GM18867 (cell line): ENCODE measurements around the gene DYNLT2B.
"Not testable (repeated sequence)": the region's sequence is repeated elsewhere in the genome, so short reads cannot be mapped to it uniquely, and the experiment has no call there.

Source experiments
- ATAC-seq: cut with Tn5 transposase; IDR thresholded peaks from one replicate; pipeline ENCODE4 v1.9.1; 2021; ENCODE audit warnings: mild to moderate bottlenecking, moderate library complexity; ENCODE audit not compliant: unreplicated experiment

The DYNLT2B gene

GRCh38 chr3:196327405-196327804 lies 9.4 kb upstream of the DYNLT2B start:
- ATAC-seq: no peak

GRCh38 chr3:196326936-196327335 lies 8.9 kb upstream of the DYNLT2B start:
- no peak for ATAC-seq

- ATAC-seq: no peak
Observed at GRCh38 chr3:196323691-196324090, 5.7 kb upstream of the DYNLT2B start.

GRCh38 chr3:196323016-196323415 lies 5.0 kb upstream of the DYNLT2B start:
- ATAC-seq: no peak

- ATAC-seq: no peak
Observed at GRCh38 chr3:196321162-196321561, 3.1 kb upstream of the DYNLT2B start.

GRCh38 chr3:196320137-196320536 lies 2.1 kb upstream of the DYNLT2B start:
- no peak for ATAC-seq

- ATAC-seq: not testable (repeated sequence)
Observed at GRCh38 chr3:196316799-196317686, 997 bp downstream of the DYNLT2B start.

- ATAC-seq: no peak
Observed at GRCh38 chr3:196315821-196316220, 2.2 kb downstream of the DYNLT2B start.

- ATAC-seq: no peak
Observed at GRCh38 chr3:196314597-196314996, 3.4 kb downstream of the DYNLT2B start.

GRCh38 chr3:196314086-196314485 lies 4.0 kb downstream of the DYNLT2B start:
- not testable (repeated sequence) for ATAC-seq

- ATAC-seq: not testable (repeated sequence)
Observed at GRCh38 chr3:196302960-196303359, 15.1 kb downstream of the DYNLT2B start.

GRCh38 chr3:196302551-196302950 lies 15.5 kb downstream of the DYNLT2B start:
- ATAC-seq: not testable (repeated sequence)

- no peak for ATAC-seq
Observed at GRCh38 chr3:196298521-196298920, 19.5 kb downstream of the DYNLT2B start.

- ATAC-seq: peak; percentile 48
Observed at GRCh38 chr3:196292286-196292923, 25.6 kb downstream of the DYNLT2B start.

- no peak for ATAC-seq
Observed at GRCh38 chr3:196288141-196288460, 29.9 kb downstream of the DYNLT2B start.

GRCh38 chr3:196287440-196288140 lies 30.4 kb downstream of the DYNLT2B start, which contains the start of gene PCYT1A:
TSS of gene PCYT1A (minus strand) at chr3:196287726. CDS start at chr3:196270531, 17,195 bp downstream.
- peak; percentile 80 for ATAC-seq

- peak; percentile 31 for ATAC-seq
Observed at GRCh38 chr3:196287090-196287439, 31.0 kb downstream of the DYNLT2B start.

- no peak for ATAC-seq
Observed at GRCh38 chr3:196284396-196284795, 33.6 kb downstream of the DYNLT2B start.

- ATAC-seq: no peak
Observed at GRCh38 chr3:196281962-196282361, 36.1 kb downstream of the DYNLT2B start.

GRCh38 chr3:196280689-196281440 lies 37.2 kb downstream of the DYNLT2B start:
- no peak for ATAC-seq

GRCh38 chr3:196275126-196275525 lies 42.9 kb downstream of the DYNLT2B start:
- peak; percentile 5 for ATAC-seq
